ENCODE measurements around the gene LBR.

- TF ChIP-seq CTCF (IDR thresholded peaks at IDR 0.05; ENCODE audit: low read length) (no peak), EZH2 (IDR thresholded peaks at IDR 0.05; ENCODE audit: borderline replicate concordance, low read length) (no peak)
Measured at GRCh38 chr1:225434046-225434445, 6.2 kb upstream of the LBR start.

All from OCI-LY1 (cell line).